ENCODE data around the gene KREMEN1. TPM values are rescaled to one million over a fixed set of nuclear protein-coding genes. Genes with fewer than 3 reads are reported as not detected.

The KREMEN1 gene
- total RNA-seq, 2 donors from 2014 or later = 8.4 to 13.9 TPM

DNA sequence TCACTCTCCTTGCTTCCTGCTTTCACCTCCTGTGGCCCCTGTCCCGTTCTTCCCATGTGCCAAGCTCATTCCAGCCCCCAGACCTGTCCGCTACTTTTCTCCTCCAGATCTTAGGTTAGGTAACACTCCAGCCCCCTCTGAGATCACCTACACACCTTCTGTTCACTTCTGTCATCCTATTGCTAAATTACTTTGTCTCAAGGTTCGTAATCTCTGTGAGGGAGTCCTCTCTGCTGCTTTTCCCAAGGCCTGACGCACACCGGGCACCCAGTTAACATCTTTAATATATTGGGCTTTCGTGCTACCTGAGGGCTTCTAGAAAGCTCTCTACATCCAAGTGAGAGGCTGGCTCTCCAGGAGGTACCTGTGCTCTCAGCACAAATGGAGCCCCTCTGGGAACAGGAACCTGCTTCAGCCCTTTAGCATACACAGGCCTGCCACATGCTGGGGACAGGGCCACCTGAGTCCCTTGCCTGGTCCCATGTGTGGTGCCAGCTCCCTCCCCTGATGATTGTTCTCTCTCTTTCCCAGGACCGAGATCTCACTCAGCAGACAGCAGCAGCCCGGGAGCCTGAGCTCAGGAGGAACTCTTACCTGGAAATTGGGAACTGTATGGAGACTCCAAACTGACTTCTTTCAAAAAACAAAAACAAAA, 19.7 kb upstream of the KREMEN1 start:
- H3K4me3 ChIP-seq = no peak overlapping the region
- TF ChIP-seq, protein P1, sequence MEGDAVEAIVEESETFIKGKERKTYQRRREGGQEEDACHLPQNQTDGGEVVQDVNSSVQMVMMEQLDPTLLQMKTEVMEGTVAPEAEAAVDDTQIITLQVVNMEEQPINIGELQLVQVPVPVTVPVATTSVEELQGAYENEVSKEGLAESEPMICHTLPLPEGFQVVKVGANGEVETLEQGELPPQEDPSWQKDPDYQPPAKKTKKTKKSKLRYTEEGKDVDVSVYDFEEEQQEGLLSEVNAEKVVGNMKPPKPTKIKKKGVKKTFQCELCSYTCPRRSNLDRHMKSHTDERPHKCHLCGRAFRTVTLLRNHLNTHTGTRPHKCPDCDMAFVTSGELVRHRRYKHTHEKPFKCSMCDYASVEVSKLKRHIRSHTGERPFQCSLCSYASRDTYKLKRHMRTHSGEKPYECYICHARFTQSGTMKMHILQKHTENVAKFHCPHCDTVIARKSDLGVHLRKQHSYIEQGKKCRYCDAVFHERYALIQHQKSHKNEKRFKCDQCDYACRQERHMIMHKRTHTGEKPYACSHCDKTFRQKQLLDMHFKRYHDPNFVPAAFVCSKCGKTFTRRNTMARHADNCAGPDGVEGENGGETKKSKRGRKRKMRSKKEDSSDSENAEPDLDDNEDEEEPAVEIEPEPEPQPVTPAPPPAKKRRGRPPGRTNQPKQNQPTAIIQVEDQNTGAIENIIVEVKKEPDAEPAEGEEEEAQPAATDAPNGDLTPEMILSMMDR (IDR thresholded peaks at IDR 0.05) = no peak
- ATAC-seq (ENCODE audit: insufficient number of reproducible peaks, low FRiP score, low read depth) = no peak
- H3K4me1 ChIP-seq (ENCODE audit: control insufficient read depth in 1 of 2, low read depth in 2 of 2) = no peaks in the 10 kb centered on the region
- no peaks in the 10 kb centered on the region for H3K27me3 ChIP-seq (replicated peaks; ENCODE audit: insufficient read depth)
- no peak overlapping the region for H3K27ac ChIP-seq
- H3K36me3 ChIP-seq = peaks cover 27% of the 10 kb centered on the region
- no peaks in the 10 kb centered on the region for H3K9me3 ChIP-seq
- no peak for DNase-seq (ENCODE audit: low spot score)

GRCh38 chr22:29054251-29054767, 18.5 kb upstream of the KREMEN1 start:
- H3K27me3 ChIP-seq (replicated peaks; ENCODE audit: insufficient read depth) = no peaks in the 10 kb centered on the region
- H3K9me3 ChIP-seq = no peaks in the 10 kb centered on the region
- H3K36me3 ChIP-seq = peaks cover 15% of the 10 kb centered on the region
- ATAC-seq (ENCODE audit: insufficient number of reproducible peaks, low FRiP score, low read depth) (no peak), DNase-seq (ENCODE audit: low spot score) (no peak)
- H3K4me1 ChIP-seq (ENCODE audit: control insufficient read depth in 1 of 2, low read depth in 2 of 2) = no peaks in the 10 kb centered on the region
- TF ChIP-seq, protein P1 (IDR thresholded peaks at IDR 0.05) = no peak
- no peak overlapping the region for H3K4me3 ChIP-seq
- no peak overlapping the region for H3K27ac ChIP-seq

DNA sequence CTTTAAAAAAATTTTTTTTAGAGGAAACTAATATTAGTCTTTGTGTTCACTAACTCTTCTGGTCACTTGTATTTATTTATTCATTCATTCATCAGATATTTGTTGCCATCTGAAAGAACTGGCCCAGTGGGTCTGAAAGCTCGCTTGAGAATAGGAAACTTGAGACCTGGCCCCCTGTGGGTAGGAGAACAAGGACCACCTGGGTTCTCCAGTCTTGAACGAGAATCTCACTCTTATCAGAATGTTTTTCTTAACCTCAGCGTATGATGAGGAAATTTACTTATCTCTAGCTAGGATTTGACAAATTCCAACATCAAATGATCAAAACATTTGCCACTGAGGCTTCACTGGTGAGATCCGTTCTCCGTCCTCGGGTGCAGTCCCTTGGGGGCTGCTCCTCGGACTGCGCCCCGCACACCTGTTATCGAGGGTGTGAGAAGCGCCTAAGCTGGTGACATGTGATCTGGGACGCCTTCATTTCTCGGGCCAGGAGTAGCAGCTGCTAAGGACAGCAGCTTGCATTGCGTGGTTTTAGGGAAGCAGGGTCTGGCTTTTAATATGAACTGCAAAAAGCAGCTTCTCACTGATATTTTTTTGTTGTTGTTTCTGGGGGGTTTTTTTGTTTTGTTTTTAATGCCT, 17.5 kb upstream of the KREMEN1 start:
- Histone ChIP-seq H3K27ac (no peak overlapping the region), H3K4me3 (no peak overlapping the region), H3K27me3 (replicated peaks; ENCODE audit: insufficient read depth) (no peaks in the 10 kb centered on the region), H3K4me1 (ENCODE audit: control insufficient read depth in 1 of 2, low read depth in 2 of 2) (no peaks in the 10 kb centered on the region), H3K9me3 (no peaks in the 10 kb centered on the region), H3K36me3 (peaks cover 5% of the 10 kb centered on the region)
- ATAC-seq (ENCODE audit: insufficient number of reproducible peaks, low FRiP score, low read depth) = no peak
- no peak for DNase-seq (ENCODE audit: low spot score)
- TF ChIP-seq, protein P1 (IDR thresholded peaks at IDR 0.05) = no peak

DNA sequence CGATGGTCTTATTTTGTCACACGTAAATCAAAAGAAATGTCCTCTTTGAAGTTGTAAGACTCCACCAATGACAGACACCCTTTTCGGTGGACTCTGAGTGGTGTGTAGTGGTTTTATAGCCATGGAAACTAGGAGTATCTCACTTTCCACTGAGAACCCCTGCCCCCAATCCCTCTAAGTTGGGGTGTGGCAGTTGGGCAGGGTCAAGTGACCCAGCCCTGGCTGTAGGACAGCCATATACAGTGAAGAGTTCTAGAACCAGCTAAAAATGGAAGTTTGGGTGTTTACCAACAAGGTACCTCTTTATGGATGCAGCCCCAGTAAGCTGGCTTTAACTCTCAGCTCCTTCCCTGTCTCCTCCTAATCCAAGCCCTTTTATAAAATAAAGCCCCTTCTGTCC, 16.4 kb upstream of the KREMEN1 start:
- Histone ChIP-seq H3K27ac (no peak overlapping the region), H3K4me1 (ENCODE audit: control insufficient read depth in 1 of 2, low read depth in 2 of 2) (no peaks in the 10 kb centered on the region), H3K9me3 (no peaks in the 10 kb centered on the region), H3K36me3 (no peaks in the 10 kb centered on the region), H3K27me3 (replicated peaks; ENCODE audit: insufficient read depth) (no peaks in the 10 kb centered on the region), H3K4me3 (no peak overlapping the region)
- no peak for DNase-seq (ENCODE audit: low spot score)
- no peak for ATAC-seq (ENCODE audit: insufficient number of reproducible peaks, low FRiP score, low read depth)
- TF ChIP-seq, protein P1 (IDR thresholded peaks at IDR 0.05) = no peak

DNA sequence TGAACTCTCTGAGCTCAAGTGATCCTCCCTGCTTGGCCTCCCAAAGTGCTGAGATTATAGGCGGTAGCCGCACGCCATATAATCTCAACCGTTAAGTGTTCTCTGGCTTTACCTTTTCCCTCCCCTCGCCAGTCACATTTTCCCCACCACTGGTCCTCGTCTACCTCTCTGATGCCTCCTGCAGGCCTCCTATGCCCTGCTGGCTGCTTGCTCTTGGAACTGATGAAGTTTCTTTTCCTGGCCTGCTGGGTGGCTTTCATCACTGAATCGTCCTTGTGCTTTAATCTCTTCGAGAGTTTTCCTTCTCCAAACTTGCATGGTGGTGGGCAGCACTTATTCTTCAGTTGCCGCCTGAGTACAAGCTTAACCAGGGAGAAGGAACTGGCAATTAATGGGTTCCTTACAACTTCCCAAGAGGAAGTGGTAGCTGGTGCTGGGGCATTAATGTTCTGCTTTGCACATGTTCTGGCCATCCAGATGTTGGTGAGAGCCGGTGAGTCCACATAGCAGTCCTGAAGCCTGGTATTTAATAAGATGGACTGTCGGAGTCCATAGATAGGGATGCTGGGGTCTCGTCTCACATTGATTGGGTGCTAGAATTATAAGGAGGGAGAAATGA, 12.5 kb upstream of the KREMEN1 start:
- H3K27ac ChIP-seq = no peak overlapping the region
- TF ChIP-seq, protein P1 (IDR thresholded peaks at IDR 0.05) = no peak
- no peaks in the 10 kb centered on the region for H3K27me3 ChIP-seq (replicated peaks; ENCODE audit: insufficient read depth)
- no peaks in the 10 kb centered on the region for H3K4me1 ChIP-seq (ENCODE audit: control insufficient read depth in 1 of 2, low read depth in 2 of 2)
- no peaks in the 10 kb centered on the region for H3K9me3 ChIP-seq
- H3K36me3 ChIP-seq = no peaks in the 10 kb centered on the region
- DNase-seq (ENCODE audit: low spot score) (no peak), ATAC-seq (ENCODE audit: insufficient number of reproducible peaks, low FRiP score, low read depth) (no peak)
- no peak overlapping the region for H3K4me3 ChIP-seq
